HG03354 (cell line): ENCODE data around the gene MMP24.
"Not testable (repeated sequence)": the region's sequence is repeated elsewhere in the genome, so short reads cannot be mapped to it uniquely, and the experiment has no call there.

ENCODE experiments used
- ATAC-seq: cut with Tn5 transposase; IDR thresholded peaks from one replicate; pipeline ENCODE4 v1.9.1; 2021; ENCODE audit warnings: mild to moderate bottlenecking; ENCODE audit not compliant: unreplicated experiment, poor library complexity, severe bottlenecking

The MMP24 gene

DNA sequence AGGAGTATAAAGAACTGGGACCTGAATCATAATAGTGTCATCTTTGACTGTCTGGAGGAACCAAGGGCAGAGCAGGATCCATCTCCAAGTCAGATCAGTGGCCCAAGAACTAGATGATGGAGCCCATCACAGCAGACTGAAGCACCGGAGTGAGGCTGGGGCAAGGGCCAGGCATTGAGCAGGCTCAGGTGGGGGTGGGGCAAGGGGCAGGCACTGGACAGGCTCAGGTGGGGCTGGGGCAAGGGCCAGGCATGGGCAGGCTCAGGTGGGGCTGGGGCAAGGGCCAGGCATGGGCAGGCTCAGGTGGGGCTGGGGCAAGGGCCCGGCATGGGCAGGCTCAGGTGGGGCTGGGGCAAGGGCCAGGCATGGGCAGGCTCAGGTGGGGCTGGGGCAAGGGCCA is 26.1 kb downstream of the MMP24 start:
- not testable (repeated sequence) for ATAC-seq

DNA sequence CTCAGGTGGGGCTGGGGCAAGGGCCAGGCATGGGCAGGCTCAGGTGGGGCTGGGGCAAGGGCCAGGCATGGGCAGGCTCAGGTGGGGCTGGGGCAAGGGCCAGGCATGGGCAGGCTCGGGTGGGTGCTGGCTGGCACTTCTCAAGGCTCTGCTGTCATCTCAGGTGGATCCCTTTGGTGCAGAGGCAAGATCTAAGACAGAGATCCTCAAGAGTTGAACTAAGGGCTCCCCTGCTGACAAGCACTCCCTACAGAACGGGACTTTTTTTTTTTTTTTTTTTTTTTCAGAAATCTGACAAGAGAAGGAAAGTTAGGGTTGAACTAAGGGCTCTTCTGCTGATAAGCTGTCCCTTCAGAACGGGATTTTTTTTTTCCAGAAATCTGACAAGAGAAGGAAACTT is 26.5 kb downstream of the MMP24 start:
- ATAC-seq, result no peak

DNA sequence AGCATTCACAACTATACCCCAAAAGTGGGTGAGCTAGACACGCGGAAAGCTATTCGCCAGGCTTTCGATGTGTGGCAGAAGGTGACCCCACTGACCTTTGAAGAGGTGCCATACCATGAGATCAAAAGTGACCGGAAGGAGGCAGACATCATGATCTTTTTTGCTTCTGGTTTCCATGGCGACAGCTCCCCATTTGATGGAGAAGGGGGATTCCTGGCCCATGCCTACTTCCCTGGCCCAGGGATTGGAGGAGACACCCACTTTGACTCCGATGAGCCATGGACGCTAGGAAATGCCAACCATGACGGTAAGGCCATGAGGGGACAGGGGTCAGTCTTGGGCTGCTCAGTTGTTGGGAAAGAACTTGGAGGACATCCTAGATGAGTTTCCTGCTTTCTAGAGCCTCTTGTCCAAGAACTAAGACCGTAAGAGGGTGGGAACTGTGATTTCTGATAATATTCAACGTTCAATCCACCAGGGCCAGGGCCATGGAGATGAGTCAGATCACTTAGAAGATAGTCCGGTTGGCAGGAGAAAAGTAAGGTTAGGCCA is 28.0 kb downstream of the MMP24 start:
- ATAC-seq, result no peak

DNA sequence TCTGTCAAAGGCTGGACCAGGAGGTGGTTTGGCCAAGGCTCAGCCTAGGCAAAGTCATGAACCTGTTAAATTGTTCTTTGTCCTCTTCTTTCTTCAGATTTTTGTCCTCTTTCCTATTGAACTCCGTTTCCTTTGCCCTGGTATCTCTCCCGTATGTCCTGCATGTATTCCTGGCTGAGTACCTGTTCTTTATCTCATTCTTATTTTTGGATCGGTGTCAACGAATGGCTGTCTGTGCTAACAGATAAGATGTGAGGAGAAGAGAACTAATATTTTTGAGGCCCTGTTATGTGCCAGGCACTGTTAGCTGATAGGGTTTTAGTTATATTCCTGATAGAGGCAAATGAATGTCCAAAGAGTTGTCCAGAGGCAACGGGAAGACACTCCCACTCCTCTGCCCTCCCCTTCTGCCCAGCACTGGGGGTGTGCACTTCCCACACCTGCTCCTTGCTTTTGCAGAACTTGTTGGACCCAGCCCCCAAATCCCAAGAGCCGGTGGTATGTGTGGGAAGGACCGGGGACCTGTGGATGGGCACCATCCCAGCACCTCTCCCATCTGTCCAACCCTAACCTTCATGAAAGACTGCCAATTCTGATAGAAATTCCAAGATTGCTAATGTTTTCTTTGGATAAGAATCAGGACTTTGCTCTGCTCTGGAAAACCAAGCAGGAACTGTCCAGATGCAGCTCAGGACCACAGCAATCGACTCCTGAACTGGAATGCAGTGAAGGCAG is 30.9 kb downstream of the MMP24 start:
- ATAC-seq, result no peak

- no peak for ATAC-seq
Observed at GRCh38 chr20:35260426-35260825, 33.9 kb downstream of the MMP24 start.

GRCh38 chr20:35262321-35262720 is 35.8 kb downstream of the MMP24 start:
- ATAC-seq, result not testable (repeated sequence)

DNA sequence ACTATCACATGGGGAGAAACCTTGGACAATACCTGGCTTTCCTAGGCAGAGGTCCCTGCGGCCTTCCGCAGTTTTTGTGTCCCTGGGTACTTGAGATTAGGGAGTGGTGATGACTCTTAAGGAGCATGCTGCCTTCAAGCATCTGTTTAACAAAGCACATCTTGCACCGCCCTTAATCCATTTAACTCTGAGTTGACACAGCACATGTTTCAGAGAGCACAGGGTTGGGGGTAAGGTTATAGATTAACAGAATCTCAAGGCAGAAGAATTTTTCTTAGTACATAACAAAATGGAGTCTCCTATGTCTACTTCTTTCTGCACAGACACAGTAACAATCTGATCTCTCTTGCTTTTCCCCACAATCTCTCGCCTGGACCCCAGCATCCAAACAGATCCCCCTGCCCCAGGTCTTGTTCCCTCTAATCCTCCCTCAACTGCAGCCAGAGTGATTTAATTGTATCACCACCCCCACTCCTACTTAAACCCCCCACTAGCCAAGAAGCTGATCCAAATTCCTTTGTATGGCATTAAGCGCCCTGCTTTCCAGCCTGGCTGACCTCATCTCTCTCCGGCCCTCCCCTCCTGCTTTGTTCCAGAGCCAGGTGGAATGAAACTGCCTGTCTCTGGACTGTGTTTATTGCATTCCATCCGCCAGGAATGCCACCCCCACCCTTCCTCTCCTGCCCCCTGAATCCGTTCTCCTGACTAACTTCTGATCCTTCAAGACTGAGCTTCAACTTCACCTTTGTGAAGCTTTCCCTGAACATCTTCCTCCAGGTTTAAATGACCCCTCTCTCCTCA is 36.4 kb downstream of the MMP24 start:
- not testable (repeated sequence) for ATAC-seq

DNA sequence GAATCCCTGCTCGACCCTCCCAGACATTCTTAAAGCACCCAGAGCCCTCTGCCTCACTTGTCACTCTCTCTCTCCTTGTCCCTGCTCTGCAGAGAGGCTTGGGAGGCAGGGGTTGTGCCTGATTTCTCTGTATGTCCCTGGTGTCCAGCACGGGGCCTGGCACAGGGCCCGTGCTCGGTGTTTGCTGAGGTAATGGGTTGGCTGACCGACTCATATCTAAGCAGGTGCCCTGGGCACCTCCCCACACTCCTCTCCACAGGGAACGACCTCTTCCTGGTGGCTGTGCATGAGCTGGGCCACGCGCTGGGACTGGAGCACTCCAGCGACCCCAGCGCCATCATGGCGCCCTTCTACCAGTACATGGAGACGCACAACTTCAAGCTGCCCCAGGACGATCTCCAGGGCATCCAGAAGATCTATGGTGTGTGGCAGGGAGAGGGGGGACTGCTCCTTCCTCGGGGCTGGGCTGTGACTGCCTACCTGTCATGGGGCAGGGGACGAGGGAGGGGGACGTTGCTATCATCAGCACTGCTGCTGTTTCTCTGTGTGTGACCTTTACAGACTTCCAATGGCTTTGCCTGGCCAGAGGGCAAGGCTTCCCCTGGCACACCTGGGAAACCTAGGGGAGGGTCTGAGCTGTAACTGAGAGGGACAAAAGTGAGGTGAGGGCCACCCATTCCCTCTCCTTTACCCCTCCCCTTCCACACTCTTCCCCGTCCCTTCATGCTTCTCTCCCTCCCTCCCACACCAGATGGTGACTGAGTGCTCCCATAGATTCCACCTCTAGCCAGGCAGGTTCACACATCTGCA is 37.2 kb downstream of the MMP24 start:
- no peak for ATAC-seq

DNA sequence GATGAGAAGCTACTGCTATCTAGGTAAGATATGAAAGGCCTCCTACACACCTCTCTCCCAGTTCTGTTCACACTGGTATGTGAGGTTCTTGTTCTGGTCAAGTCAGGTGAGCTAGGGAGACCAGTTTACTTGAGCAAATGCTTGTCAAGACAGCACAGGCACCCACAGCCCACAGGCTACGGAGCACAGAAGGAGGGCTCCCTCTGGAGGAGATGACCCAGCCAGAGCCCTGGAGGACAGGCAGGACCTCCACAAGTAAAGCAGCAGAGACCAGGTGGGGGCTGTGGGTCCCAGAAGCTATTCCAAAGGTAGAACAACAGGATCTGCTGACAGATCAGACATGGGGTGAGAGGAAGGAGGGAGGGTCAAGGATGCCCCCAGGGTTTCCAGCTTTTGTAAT is 38.3 kb downstream of the MMP24 start:
- ATAC-seq, result no peak

DNA sequence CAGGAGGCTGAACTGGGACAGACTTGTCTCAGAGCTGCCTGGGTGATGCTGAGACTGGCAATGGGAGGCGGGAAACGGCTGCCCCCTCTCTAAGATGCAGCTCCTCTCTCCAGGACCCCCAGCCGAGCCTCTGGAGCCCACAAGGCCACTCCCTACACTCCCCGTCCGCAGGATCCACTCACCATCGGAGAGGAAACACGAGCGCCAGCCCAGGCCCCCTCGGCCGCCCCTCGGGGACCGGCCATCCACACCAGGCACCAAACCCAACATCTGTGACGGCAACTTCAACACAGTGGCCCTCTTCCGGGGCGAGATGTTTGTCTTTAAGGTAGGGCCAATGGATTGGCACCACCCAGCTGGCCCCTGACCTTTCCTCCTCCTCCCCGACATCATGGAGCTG is 40.6 kb downstream of the MMP24 start:
- no peak for ATAC-seq

DNA sequence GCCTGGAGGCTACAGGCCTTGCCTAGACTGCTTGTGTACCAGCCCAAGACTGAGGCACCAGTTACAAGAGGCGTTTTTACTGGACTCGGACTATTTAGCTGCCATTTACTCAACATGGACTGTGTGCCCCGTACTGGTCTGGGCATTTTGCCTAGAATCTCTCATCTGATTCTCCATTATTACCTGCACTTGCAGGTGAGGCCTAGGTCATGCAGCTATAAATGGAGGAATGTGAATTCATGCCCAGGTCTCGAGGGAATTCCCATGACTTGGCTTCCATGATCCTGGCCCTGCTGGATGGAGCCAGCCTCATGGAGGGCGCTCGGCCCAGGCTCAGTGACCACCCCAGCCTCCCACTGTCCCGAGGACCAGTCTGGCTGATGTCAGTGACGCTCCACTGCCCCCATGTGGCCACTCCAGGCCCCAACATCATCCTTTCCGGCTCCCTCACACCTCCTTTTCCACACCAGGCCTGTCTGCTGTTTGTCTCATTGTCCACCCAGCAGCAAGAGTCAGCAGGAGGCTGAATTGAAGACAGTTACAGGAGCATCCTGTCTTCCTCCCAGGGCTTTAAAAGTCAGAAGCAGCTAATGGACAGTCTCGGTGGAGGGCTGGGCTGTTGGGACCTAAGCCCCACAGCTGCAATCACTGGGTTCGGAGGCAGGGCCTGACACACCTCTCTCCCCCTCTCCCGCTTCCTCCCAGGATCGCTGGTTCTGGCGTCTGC is 42.7 kb downstream of the MMP24 start:
- ATAC-seq, result no peak

- ATAC-seq, result no peak
Observed at GRCh38 chr20:35270021-35270902, 43.8 kb downstream of the MMP24 start.

- no peak for ATAC-seq
Observed at GRCh38 chr20:35271073-35271882, 44.8 kb downstream of the MMP24 start.

DNA sequence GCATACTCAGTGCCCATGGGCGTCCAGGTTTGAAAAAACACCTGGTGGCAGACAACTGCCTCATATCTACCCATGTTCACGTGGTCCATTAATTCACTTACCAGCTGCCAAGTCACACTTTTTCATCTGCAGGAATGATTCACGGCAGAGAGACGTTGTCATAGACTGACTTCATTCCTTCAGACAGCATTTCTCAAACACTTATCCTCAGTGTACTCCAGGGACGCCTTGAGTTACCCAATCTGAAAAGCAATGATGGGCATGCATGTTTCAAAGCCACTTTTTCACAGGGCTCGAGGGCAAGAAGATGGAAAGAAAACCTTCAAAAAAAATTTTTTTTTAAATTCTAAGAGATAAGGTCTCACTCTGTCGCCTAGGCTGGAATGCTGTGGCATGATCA is 45.4 kb downstream of the MMP24 start:
- ATAC-seq, result no peak

- ATAC-seq, result no peak
Observed at GRCh38 chr20:35273449-35274171, 47.1 kb downstream of the MMP24 start.

- ATAC-seq, result no peak
Observed at GRCh38 chr20:35274172-35275092, 47.9 kb downstream of the MMP24 start.
